Measurements from ENCODE around the gene OR4B1. TPM values are rescaled to one million over a fixed set of nuclear protein-coding genes. Genes with fewer than 3 reads are reported as not detected.

Gene OR4B1
- total RNA-seq, 1 experiment from 2014 or later: not detected

DNA sequence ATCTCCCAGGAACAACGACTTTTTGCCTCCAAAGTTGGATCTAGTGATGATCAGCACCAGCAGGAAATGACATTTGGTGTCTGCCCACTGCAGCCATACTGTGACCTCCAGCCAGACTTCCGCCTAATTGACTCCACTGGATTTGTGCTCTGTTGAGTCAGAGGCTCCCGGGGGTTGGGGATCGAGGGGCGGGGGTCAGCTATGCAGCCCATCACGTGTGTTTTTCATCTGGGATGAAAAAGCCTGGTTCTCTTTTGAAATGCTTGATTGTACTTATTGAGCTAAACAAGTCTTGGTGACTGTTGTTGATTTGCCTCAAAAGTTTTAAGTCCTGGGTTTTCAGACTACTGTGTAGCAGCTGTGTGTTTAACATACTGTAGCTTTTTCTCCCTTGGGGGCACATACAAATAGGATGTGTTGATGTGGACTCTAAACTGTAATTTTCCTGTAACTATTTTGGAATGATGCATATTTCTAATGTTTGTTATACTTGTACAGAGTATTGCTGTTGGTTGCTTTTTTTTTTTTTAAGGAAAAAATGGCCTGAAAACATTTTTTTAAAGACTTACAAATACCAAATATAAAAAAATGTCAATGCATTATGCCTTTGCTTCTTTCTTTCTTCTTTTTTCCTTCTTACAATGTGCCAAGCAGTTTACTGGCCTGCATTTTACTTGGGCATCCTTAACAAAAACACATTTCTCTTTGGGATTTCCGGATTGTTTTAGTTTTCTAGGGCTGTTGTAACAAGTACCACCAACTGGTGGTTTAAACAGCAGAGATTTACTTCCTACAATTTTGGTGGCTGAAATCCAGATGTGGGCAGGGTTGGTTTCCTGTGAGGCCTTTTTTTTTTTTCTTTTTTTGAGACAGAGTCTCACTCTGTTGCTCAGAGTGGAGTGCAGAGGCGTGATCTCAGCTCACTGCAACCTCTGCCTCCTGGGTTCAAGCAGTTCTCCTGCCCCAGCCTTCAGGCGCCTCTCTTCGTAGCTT, 46.1 kb upstream of the OR4B1 start:
- peaks cover 4% of the 10 kb centered on the region for H3K36me3 ChIP-seq (ENCODE audit: control insufficient read depth, insufficient read depth, low read length)
- DNase-seq (ENCODE audit: low read depth, low spot score) (no peak), ATAC-seq (no peak)
- no peak overlapping the region for H3K4me3 ChIP-seq (ENCODE audit: low read depth in 2 of 2, low read length in 2 of 2)
- ChIA-PET POLR2A (no interaction called here), CTCF (no interaction called here)
- H3K27ac ChIP-seq (ENCODE audit: low read length): no peak overlapping the region
- TF ChIP-seq, protein P1, sequence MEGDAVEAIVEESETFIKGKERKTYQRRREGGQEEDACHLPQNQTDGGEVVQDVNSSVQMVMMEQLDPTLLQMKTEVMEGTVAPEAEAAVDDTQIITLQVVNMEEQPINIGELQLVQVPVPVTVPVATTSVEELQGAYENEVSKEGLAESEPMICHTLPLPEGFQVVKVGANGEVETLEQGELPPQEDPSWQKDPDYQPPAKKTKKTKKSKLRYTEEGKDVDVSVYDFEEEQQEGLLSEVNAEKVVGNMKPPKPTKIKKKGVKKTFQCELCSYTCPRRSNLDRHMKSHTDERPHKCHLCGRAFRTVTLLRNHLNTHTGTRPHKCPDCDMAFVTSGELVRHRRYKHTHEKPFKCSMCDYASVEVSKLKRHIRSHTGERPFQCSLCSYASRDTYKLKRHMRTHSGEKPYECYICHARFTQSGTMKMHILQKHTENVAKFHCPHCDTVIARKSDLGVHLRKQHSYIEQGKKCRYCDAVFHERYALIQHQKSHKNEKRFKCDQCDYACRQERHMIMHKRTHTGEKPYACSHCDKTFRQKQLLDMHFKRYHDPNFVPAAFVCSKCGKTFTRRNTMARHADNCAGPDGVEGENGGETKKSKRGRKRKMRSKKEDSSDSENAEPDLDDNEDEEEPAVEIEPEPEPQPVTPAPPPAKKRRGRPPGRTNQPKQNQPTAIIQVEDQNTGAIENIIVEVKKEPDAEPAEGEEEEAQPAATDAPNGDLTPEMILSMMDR (IDR thresholded peaks at IDR 0.05): no peak
- TF ChIP-seq REST (IDR thresholded peaks at IDR 0.05; ENCODE audit: insufficient read depth in 1 of 2, low read depth in 2 of 2, low read length in 1 of 2) (no peak), POLR2AphosphoS5 (IDR thresholded peaks at IDR 0.05; ENCODE audit: low read depth, low read length) (no peak), TCF7L2 (IDR thresholded peaks at IDR 0.05; ENCODE audit: low read depth, low read length) (no peak), SIN3A (IDR thresholded peaks at IDR 0.05; ENCODE audit: borderline replicate concordance, insufficient read depth, low read depth, low read length) (no peak)
- in situ Hi-C loops (cut with HindIII; ENCODE audit: low pct_unique_long_range_greater_than_20kb, low sequenced_read_pairs): no loop called here
- intact Hi-C loops (cut with micrococcal nuclease; ENCODE audit: unreplicated experiment): loop anchor here (10.0 kb wide), 1 partner anchor 134 kb away; the partner anchor contains the start of gene OR4S1
- H3K27me3 ChIP-seq (ENCODE audit: control insufficient read depth, insufficient read depth, low read length): no peaks in the 10 kb centered on the region
- BruUV-seq (replicated peaks): no TSS peak
- H3K4me1 ChIP-seq (ENCODE audit: control insufficient read depth, insufficient read depth, low read length): no peaks in the 10 kb centered on the region
- H3K9me3 ChIP-seq (ENCODE audit: control insufficient read depth, insufficient read depth, low read depth, low read length): no peaks in the 10 kb centered on the region

- peak; percentile 58 for DNase-seq (ENCODE audit: low read depth, low spot score)
- Histone ChIP-seq H3K36me3 (ENCODE audit: control insufficient read depth, insufficient read depth, low read length) (peaks cover 3% of the 10 kb centered on the region), H3K4me1 (ENCODE audit: control insufficient read depth, insufficient read depth, low read length) (no peaks in the 10 kb centered on the region), H3K27ac (ENCODE audit: low read length) (no peak overlapping the region), H3K4me3 (ENCODE audit: low read depth in 2 of 2, low read length in 2 of 2) (no peak overlapping the region), H3K27me3 (ENCODE audit: control insufficient read depth, insufficient read depth, low read length) (no peaks in the 10 kb centered on the region), H3K9me3 (ENCODE audit: control insufficient read depth, insufficient read depth, low read depth, low read length) (no peaks in the 10 kb centered on the region)
- intact Hi-C loops (cut with micrococcal nuclease; ENCODE audit: unreplicated experiment): loop anchor here (10.0 kb wide), 1 partner anchor 132 kb away; the partner anchor contains the start of gene OR4S1
- in situ Hi-C loops (cut with HindIII; ENCODE audit: low pct_unique_long_range_greater_than_20kb, low sequenced_read_pairs): no loop called here
- CTCF ChIA-PET: no interaction called here
- POLR2A ChIA-PET: no interaction called here
- BruUV-seq (replicated peaks): no TSS peak
- TF ChIP-seq, protein P1 (IDR thresholded peaks at IDR 0.05): peak; percentile 97
- no peak for TF ChIP-seq POLR2AphosphoS5 (IDR thresholded peaks at IDR 0.05; ENCODE audit: low read depth, low read length)
- peak; percentile 92 for ATAC-seq
Observed at GRCh38 chr11:48172818-48173609, 43.6 kb upstream of the OR4B1 start.

Measured in Panc1 (cell line).